SHP77 (cell line): Measurements from ENCODE around the gene WDR75.
"Not testable (repeated sequence)": the region's sequence is repeated elsewhere in the genome, so short reads cannot be mapped to it uniquely, and the experiment has no call there.

Experiments used
- DNase-seq, 2 experiments: peaks; one replicate each; lab custom pipeline; 2025; lab: John Stamatoyannopoulos, UW

WDR75 gene

GRCh38 chr2:189440947-189441708 lies at the start of gene WDR75:
Gene WDR75, plus strand, starts transcription at chr2:189441474. Its CDS starts 19 bp downstream, at chr2:189441493.
- DNase-seq, result peak; percentile 91 to 92

- DNase-seq, result no peak
Measured at GRCh38 chr2:189393440-189394111, 47.7 kb upstream of the WDR75 start.

GRCh38 chr2:189394525-189394924 lies 46.7 kb upstream of the WDR75 start:
- no peak for DNase-seq

- no peak for DNase-seq
Measured at GRCh38 chr2:189402932-189403331, 38.3 kb upstream of the WDR75 start.

- DNase-seq, result no peak
Measured at GRCh38 chr2:189406586-189407233, 34.6 kb upstream of the WDR75 start.

- DNase-seq, result peak; percentile 45 to 60
Measured at GRCh38 chr2:189407281-189408209, 33.7 kb upstream of the WDR75 start.

GRCh38 chr2:189408294-189408693 lies 33.0 kb upstream of the WDR75 start:
- DNase-seq, result no peak

GRCh38 chr2:189409131-189409530 lies 32.1 kb upstream of the WDR75 start:
- no peak for DNase-seq

GRCh38 chr2:189409647-189410046 lies 31.6 kb upstream of the WDR75 start:
- no peak for DNase-seq

- DNase-seq, result no peak
Measured at GRCh38 chr2:189411860-189412259, 29.4 kb upstream of the WDR75 start.

- DNase-seq, result peak in 1 of 2 experiments; percentile 22
Measured at GRCh38 chr2:189412330-189412953, 28.8 kb upstream of the WDR75 start.

- DNase-seq, result no peak
Measured at GRCh38 chr2:189413249-189413648, 28.0 kb upstream of the WDR75 start.

GRCh38 chr2:189421644-189422043 lies 19.6 kb upstream of the WDR75 start:
- DNase-seq, result no peak

- DNase-seq, result no peak
Measured at GRCh38 chr2:189424961-189425360, 16.3 kb upstream of the WDR75 start.

- no peak for DNase-seq
Measured at GRCh38 chr2:189425676-189426075, 15.6 kb upstream of the WDR75 start.

- no peak for DNase-seq
Measured at GRCh38 chr2:189426886-189427285, 14.4 kb upstream of the WDR75 start.

- no peak for DNase-seq
Measured at GRCh38 chr2:189427872-189428271, 13.4 kb upstream of the WDR75 start.

- DNase-seq, result not testable (repeated sequence)
Measured at GRCh38 chr2:189430448-189430847, 10.8 kb upstream of the WDR75 start.

- DNase-seq, result not testable (repeated sequence)
Measured at GRCh38 chr2:189435803-189436202, 5.5 kb upstream of the WDR75 start.

- no peak for DNase-seq
Measured at GRCh38 chr2:189437926-189438325, 3.3 kb upstream of the WDR75 start.

- no peak for DNase-seq
Measured at GRCh38 chr2:189439342-189439741, 1.9 kb upstream of the WDR75 start.

- no peak for DNase-seq
Measured at GRCh38 chr2:189440644-189440946, 679 bp upstream of the WDR75 start.
